T-helper 17 cell (primary cell): Measurements from ENCODE around the gene TMEM234. TPM values are rescaled to one million over a fixed set of nuclear protein-coding genes. Genes with fewer than 3 reads are reported as not detected.
"Not testable (repeated sequence)": the region's sequence is repeated elsewhere in the genome, so short reads cannot be mapped to it uniquely, and the experiment has no call there.

Source experiments
- ATAC-seq: fragments of 150-1000 bp; cut with Tn5 transposase; 2 replicates; pipeline ENCODE4 v1.10.0; 2021; ENCODE audit warnings: mild to moderate bottlenecking, moderate library complexity
- DNase-seq, 3 donors: peaks; one replicate each; pipeline versions ENCODE4 v3.0.0 to v3.0.0-alpha.2; 2020 to 2021
- H3K9me3 ChIP-seq: one replicate; pipeline ENCODE4 v1.7.0; 2013; ENCODE audit warnings: low read length, mild to moderate bottlenecking; ENCODE audit not compliant: control insufficient read depth, poor library complexity, severe bottlenecking
- H3K27ac Mint-ChIP-seq: one replicate; pipeline ENCODE4 v1.8.0; 2022; ENCODE audit warnings: mild to moderate bottlenecking, moderate library complexity, mixed read lengths
- H3K27me3 Mint-ChIP-seq: one replicate; pipeline ENCODE4 v1.8.0; 2022; ENCODE audit warnings: mixed read lengths
- H3K36me3 Mint-ChIP-seq: one replicate; pipeline ENCODE4 v1.8.0; 2022; ENCODE audit warnings: low read depth, mixed read lengths
- H3K4me1 Mint-ChIP-seq: one replicate; pipeline ENCODE4 v1.8.0; 2022; ENCODE audit warnings: mild to moderate bottlenecking, mixed read lengths
- H3K4me3 Mint-ChIP-seq: one replicate; pipeline ENCODE4 v1.8.0; 2022; ENCODE audit warnings: mild to moderate bottlenecking, moderate library complexity, mixed read lengths
- total RNA-seq, 4 donors: library from RNA in 2 of 4; stranded (reverse) in 2 of 4; gene quantifications; one replicate each; pipeline ENCODE4 v1.2.3 and lab custom pipeline; 2022 to 2026

TMEM234 gene
- total RNA-seq = 10 to 100 TPM; 13.1 to 18.8 TPM
- total RNA-seq (lab: John Stamatoyannopoulos, UW) = 13.1 to 16.5 reads per million in 2 donors

DNA sequence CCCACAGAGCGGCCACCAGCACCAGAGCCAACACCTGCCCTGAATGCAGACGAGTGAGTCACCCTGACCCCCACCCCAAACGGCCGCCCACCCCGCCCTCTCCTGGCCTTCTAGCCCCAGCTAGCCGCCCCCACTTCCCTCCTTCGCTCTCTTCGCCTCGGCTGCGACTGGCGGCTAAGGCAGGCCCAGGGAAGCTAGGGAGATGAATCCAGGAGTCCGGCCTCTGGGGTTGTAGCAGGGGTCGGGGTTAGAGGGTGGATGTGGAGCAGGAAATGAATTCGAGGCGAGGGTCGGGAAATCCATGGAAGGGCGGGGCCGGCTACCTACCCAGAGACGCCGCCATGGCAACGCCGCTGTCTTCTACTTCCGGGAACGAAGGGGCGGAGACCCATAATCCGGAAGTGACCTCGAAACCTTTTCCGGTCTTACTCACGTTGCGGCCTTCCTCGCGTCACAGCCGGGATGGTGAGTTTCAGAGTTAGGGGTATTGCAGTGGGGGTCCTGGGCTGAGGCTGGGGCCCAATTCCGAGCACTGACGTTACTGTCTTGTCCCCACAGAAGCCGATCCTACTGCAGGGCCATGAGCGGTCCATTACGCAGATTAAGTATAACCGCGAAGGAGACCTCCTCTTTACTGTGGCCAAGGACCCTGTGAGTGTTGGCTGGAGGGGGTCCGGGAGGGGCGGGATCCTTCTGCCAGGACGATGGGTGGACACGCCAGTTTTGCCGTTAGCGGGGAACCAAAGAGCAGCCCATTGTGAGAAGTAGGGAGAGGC, at the start of gene TMEM234, which contains the start of gene EIF3I:
Gene TMEM234, minus strand, starts transcription at position 374 of the 776 bp plus-strand sequence. Its CDS starts 31 bp downstream, at position 343.
Gene EIF3I, plus strand, starts transcription at position 428 of the 776 bp plus-strand sequence. Its CDS starts 35 bp downstream, at position 463.
- peak within 1 kb of the TSS; percentile 95 for H3K27ac Mint-ChIP-seq
- DNase-seq (peak; percentile 78 to 84 (median 78)), ATAC-seq (peak; percentile 95)
- H3K4me3 Mint-ChIP-seq = peak within 1 kb of the TSS; percentile 92
- H3K4me1 Mint-ChIP-seq = peaks cover 17% of the 10 kb centered on the region
- no peaks in the 10 kb centered on the region for H3K36me3 Mint-ChIP-seq
- H3K9me3 ChIP-seq = no peaks in the 10 kb centered on the region
- H3K27me3 Mint-ChIP-seq = no peaks in the 10 kb centered on the region

DNA sequence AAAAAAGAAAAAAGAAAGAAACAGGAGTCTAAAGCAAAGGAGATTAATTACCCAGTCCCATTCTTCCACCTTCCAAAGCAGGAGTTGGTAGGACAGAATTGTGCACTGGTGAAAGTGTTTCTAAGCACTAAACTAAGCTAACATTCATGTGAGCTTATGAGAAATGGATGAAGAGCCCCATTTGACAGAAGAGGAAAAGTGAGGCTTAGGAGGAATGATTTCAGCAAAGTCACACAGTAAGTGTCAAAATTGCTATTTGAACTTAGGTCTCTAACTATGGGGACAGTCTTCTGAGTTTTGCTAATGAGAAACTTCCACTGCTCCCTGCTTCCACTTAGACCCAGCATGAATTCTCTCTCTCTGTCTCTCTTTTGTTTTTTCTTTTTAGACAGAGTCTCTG, 47.6 kb upstream of the TMEM234 start:
- Mint-ChIP-seq H3K27ac (no peak overlapping the region), H3K36me3 (peaks cover 5% of the 10 kb centered on the region), H3K4me1 (peaks cover 58% of the 10 kb centered on the region), H3K4me3 (no peak overlapping the region), H3K27me3 (no peaks in the 10 kb centered on the region)
- DNase-seq (no peak), ATAC-seq (no peak)
- no peaks in the 10 kb centered on the region for H3K9me3 ChIP-seq

DNA sequence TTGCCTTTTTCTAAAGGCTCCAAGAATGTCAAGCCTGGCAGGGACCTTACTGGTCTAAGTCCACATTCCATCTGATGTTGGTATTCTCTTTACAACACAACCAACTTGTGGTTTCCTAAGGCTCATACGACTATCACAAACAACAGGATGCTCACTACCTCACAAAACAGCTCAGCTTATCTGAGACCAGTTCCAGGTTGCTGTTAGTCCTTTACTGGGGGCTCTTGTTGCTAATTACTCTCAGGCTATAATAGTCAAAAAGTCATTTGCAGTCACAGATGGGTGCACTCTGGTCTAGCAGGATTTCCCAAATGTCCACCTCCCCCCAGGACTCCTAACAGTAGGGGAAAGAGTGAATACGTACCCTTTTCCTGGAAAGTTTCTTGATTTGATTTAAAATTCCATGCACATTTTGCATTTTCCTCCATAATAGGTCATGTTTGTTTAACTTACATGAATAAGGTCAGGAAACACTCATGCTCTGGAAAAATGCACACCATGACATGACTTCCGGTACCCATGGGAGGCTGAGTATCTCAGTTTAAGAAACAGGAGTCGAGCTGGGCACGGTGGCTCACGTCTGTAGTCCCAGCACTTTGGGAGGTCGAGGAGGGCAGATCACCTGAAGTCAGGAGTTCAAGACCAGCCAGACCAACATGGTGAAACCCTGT, 44.9 kb upstream of the TMEM234 start:
- Mint-ChIP-seq H3K4me3 (peak overlapping the region; percentile 69), H3K4me1 (peaks cover 42% of the 10 kb centered on the region), H3K27me3 (no peaks in the 10 kb centered on the region), H3K36me3 (peaks cover 2% of the 10 kb centered on the region), H3K27ac (peak overlapping the region; percentile 94)
- H3K9me3 ChIP-seq = no peaks in the 10 kb centered on the region
- DNase-seq (no peak), ATAC-seq (peak; percentile 66)

DNA sequence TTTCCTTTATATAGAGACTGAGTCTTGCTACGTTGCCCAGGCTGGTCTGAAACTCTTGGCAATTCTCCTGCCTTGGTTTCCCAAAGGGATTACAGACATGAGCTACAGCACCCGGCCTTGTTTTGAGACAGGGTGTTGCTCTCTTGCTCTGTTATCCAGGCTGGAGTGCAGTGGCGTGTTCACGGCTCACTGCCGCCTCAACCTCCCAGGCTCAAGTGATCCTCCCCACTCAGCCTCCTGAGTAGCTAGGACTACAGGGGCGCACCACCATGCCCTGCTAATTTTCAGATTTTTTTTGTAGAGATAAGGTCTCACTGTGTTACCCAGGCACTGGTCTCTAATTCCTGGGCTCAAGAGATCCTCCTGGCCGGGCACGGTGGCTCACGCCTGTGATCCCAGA, 43.7 kb upstream of the TMEM234 start:
- peak overlapping the region; percentile 81 for H3K4me3 Mint-ChIP-seq
- H3K36me3 Mint-ChIP-seq = peaks cover 2% of the 10 kb centered on the region
- H3K27me3 Mint-ChIP-seq = no peaks in the 10 kb centered on the region
- H3K4me1 Mint-ChIP-seq = peaks cover 30% of the 10 kb centered on the region
- DNase-seq (no peak), ATAC-seq (no peak)
- no peaks in the 10 kb centered on the region for H3K9me3 ChIP-seq
- H3K27ac Mint-ChIP-seq = peak overlapping the region; percentile 94

DNA sequence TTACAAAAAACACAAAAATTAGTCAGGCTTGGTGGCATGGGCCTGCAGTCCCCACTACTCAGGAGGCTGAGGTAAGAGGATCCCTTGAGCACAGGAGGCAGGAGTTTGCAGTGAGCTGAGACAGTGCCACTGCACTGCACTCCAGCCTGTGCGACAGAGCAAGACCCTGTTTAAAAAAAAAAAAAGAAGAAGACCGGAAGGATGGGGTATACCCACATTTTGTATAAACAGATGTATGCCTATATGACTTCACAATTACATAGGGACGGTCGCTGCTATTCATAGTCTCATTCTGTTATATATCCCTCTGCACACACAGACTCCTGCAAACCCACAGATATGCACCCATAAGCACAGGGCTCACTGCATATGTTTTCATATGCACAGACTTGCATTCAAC, 41.6 kb upstream of the TMEM234 start:
- Mint-ChIP-seq H3K27me3 (no peaks in the 10 kb centered on the region), H3K27ac (peak overlapping the region; percentile 94), H3K4me3 (peak overlapping the region; percentile 84), H3K36me3 (peaks cover 2% of the 10 kb centered on the region), H3K4me1 (peaks cover 31% of the 10 kb centered on the region)
- no peak for DNase-seq
- no peaks in the 10 kb centered on the region for H3K9me3 ChIP-seq
- peak; percentile 80 for ATAC-seq

DNA sequence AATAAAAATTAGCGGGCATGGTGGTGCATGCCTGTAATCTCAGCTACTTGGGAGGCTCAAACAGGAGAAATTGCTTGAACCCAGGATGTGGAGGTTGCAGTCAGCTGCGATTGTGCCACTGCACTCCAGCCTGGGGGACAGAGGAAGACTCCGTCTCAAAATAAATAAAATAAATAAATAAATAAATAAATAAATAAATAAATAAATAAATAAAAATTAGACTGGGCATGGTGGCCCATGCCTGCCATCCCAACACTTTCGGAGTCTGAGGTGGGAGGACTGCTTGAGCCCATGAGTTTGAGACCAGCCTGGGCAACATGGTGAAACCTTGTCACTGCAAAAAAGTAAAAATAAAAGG, 41.1 kb upstream of the TMEM234 start:
- H3K27ac Mint-ChIP-seq = peak overlapping the region; percentile 94

DNA sequence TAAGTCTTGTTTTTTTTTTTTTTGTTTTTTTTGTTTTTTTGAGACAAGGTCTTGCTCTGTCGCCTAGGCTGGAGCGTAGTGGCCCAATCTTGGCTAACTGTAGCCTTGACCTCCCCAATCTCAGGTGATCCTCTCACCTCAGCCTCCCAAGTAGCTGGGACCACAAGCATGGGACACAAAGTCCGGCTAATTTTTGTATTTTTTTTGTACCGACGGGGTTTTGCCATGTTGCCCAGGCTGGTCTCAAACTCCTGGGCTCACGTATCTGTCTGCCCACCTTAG, 35.0 kb upstream of the TMEM234 start:
- peaks cover 8% of the 10 kb centered on the region for H3K36me3 Mint-ChIP-seq
- DNase-seq (no peak), ATAC-seq (no peak)
- no peaks in the 10 kb centered on the region for H3K27me3 Mint-ChIP-seq
- H3K27ac Mint-ChIP-seq = peak overlapping the region; percentile 92
- H3K9me3 ChIP-seq = no peaks in the 10 kb centered on the region
- H3K4me1 Mint-ChIP-seq = peaks cover 33% of the 10 kb centered on the region
- peak overlapping the region; percentile 85 for H3K4me3 Mint-ChIP-seq

More for the DNA sequence above, 41.1 kb upstream of the TMEM234 start:
- H3K36me3 Mint-ChIP-seq, H3K9me3 ChIP-seq, H3K27me3 Mint-ChIP-seq, ATAC-seq, DNase-seq: not testable (repeated sequence)
- peaks cover 31% of the 10 kb centered on the region for H3K4me1 Mint-ChIP-seq
- peak overlapping the region; percentile 84 for H3K4me3 Mint-ChIP-seq

DNA sequence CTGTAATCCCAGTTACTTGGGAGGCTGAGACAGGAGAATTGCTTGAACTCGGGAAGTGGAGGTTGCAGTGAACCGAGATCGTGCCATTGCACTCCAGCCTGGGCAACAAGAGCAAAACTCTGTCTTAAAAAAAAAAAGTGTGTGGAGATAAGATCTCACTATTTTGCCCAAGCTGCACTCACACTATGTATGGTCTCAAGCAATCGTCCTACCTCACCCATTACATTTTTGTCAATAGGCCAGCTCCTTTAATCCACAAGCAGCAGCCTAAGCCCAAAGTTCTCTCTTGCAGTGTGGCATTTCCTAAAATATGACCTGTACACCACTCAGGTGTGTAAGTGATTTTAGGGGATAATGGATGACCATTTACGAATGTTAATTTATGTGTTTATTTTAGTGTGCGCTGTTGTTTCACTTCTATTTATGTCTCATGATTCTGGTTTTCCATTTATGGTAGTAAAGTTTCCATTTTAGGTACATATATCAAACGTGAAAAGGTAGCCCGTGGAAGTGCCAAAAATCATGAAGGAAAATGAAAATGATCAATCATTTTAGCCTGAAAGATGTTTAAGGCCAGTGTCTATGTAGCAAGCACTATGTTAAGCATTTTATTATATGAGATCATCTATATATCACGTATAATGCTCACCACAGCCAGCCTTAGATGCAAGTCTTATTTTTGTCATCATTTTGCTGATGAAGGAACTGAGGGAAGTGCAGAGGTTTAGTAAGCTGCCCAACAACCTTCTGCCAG, 34.5 kb upstream of the TMEM234 start:
- H3K4me1 Mint-ChIP-seq = peaks cover 36% of the 10 kb centered on the region
- H3K27me3 Mint-ChIP-seq = no peaks in the 10 kb centered on the region
- no peaks in the 10 kb centered on the region for H3K9me3 ChIP-seq
- ATAC-seq (peak; percentile 18), DNase-seq (no peak)
- peaks cover 12% of the 10 kb centered on the region for H3K36me3 Mint-ChIP-seq
- peak overlapping the region; percentile 85 for H3K4me3 Mint-ChIP-seq
- H3K27ac Mint-ChIP-seq = peak overlapping the region; percentile 92

DNA sequence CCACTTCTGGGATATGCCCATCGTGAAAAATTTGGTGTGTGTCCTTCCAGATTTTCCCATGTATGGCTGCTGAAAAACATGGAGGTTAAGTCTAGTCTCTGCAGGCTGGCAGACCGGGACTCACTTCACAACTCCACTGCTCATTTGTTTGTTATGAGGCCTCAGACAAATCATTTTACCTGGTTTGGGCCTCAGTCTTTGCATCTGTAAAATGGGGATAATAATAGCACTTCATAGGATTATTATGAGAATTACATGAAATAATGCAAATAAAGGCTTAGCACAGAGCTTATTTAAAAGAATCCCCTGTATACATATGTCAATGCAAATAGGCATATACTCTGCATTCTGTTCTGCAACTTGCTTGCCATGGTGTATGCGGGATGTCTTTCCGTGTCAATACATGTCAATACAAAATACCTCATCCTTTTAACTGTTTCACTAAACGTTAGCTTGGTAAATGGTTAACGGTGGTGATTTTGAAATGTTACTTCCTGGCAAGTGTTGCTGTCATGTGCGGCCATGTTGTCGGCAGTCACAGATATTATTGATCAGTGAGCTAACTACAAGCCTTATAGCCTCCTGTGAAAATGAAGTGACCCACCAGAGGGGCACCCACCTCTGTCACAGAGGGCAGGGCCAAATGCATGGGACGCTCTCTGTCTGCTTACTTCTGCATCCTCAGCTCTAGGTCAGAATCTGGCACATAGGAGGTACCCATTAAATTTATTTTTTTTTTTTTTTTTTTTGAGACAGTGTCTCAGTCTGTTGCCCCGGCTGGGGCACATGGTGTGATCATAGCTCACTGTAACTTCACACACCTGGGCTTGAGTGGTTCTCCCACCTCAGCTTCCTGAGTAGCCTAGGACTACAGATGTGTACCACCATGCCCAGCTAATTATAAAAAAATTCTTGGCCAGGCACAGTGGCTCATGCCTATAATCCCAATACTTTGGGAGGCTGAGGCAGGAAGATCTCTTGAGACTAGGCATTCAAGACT, 33.2 kb upstream of the TMEM234 start:
- ATAC-seq = peak; percentile 24
- H3K9me3 ChIP-seq = no peaks in the 10 kb centered on the region
- no peaks in the 10 kb centered on the region for H3K27me3 Mint-ChIP-seq
- H3K36me3 Mint-ChIP-seq = peaks cover 17% of the 10 kb centered on the region
- H3K4me1 Mint-ChIP-seq = peaks cover 42% of the 10 kb centered on the region
- peak overlapping the region; percentile 100 for H3K27ac Mint-ChIP-seq
- DNase-seq = no peak
- H3K4me3 Mint-ChIP-seq = peak overlapping the region; percentile 99

DNA sequence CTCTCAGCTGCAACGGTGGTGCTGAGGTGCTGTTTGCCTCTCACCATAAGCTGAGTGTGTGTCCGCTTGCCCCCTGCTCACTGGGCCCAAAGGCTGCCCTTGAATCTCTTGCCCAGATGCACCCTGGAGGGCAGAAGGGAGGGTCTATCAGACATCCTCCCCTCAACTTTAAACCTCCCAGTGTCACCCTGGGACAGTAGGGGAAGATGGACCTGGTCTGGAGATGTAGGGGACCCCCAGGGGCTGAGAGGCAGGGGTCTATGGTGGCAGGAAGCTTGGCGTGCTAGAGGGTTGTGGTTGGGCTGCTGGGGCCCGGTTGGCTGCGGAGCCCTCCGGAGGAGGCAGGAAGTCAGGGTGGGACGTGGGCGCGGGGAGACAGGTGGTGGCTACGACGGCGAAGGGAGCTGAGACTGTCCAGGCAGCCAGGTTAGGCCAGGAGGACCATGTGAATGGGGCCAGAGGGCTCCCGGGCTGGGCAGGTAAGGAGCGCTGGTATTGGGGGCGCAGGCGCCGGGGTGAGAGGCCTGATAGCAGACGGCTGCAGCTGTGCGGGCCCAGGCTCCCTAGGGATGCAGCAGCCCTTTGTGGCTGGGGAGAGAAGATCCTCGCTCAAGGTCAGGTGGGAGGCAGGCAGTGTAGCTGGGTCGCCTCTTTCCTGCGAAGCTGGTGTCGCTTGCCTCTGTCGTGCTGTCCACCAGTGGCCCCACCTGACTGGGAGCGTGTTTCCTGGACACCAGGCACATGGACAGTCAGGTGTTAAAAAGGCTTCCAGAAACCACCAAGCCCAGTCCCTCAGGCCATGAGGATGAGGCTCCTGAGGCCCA, 29.0 kb upstream of the TMEM234 start, which contains the start of gene LCK:
Gene LCK, plus strand, starts transcription at position 373 of the 824 bp plus-strand sequence. CDS start 23,065 bp downstream, outside the sequence.
- Mint-ChIP-seq H3K27me3 (no peaks in the 10 kb centered on the region), H3K27ac (peak within 1 kb of the TSS; percentile 100), H3K4me3 (peak within 1 kb of the TSS; percentile 99), H3K4me1 (peaks cover 54% of the 10 kb centered on the region), H3K36me3 (peaks cover 17% of the 10 kb centered on the region)
- ATAC-seq (peak; percentile 15), DNase-seq (peak in 2 of 3 donors; percentile 33 to 42)
- no peaks in the 10 kb centered on the region for H3K9me3 ChIP-seq

DNA sequence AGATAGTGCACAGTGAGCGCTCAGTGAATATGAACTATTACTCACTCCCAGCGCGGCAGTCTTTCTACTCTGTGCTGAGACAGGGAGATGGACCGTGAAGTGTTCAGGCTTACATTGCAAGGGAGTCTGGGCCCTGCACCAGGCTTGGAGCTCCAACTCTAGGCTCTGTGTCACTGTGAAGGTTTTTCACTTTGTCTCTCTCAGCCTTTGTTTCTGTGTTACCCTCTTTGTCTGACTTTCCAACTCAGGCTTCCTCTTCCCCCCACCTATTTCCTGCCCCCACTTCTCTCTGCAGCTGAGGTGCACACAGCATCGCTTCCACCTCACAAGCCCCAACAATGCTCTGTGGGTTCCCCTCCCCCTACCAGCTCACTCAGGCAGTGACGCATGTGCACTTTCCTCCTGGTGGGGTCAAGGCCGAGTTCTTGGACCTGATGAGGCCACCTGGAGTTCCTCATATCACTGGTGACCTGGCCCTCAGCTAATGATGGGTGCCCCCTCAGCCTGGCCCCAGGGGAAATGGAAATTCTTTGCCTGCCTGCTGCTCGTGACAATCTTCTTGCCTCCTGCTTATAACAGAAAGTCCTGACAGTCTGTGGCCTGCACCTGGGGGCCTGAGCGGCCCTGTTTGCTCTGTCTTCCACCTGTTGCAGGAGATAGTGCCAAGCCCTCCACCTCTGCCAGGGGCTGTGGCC, 27.8 kb upstream of the TMEM234 start:
- Mint-ChIP-seq H3K4me3 (peak overlapping the region; percentile 99), H3K27me3 (no peaks in the 10 kb centered on the region), H3K4me1 (peaks cover 50% of the 10 kb centered on the region), H3K36me3 (peaks cover 17% of the 10 kb centered on the region), H3K27ac (peak overlapping the region; percentile 100)
- no peaks in the 10 kb centered on the region for H3K9me3 ChIP-seq
- peak; percentile 85 for ATAC-seq
- peak; percentile 50 to 74 (median 64) for DNase-seq
